Chondrocyte (in vitro differentiated cells): Measurements from ENCODE around the gene NEGR1. TPM values are rescaled to one million over a fixed set of nuclear protein-coding genes. Genes with fewer than 3 reads are reported as not detected.

Experiments
- DNase-seq: peaks from one replicate; pipeline ENCODE4 v3.0.0; 2021; ENCODE audit warnings: mixed read lengths, low spot score
- H3K27ac Mint-ChIP-seq: one replicate; pipeline ENCODE4 v1.8.0; 2021; ENCODE audit warnings: mild to moderate bottlenecking, moderate library complexity, mixed read lengths; ENCODE audit not compliant: unreplicated experiment
- H3K27me3 Mint-ChIP-seq: 2 replicates; pipeline ENCODE4 v1.8.0; 2021; ENCODE audit warnings: low read depth, mixed read lengths
- H3K36me3 Mint-ChIP-seq: 2 replicates; pipeline ENCODE4 v1.8.0; 2021; ENCODE audit warnings: low read depth, mixed read lengths
- H3K4me1 Mint-ChIP-seq: 2 replicates; pipeline ENCODE4 v1.8.0; 2021; ENCODE audit warnings: low read depth, mild to moderate bottlenecking, mixed read lengths
- H3K4me3 Mint-ChIP-seq: one replicate; pipeline ENCODE4 v1.8.0; 2021; ENCODE audit warnings: mild to moderate bottlenecking, moderate library complexity, mixed read lengths; ENCODE audit not compliant: unreplicated experiment
- H3K9me3 Mint-ChIP-seq: 2 replicates; pipeline ENCODE4 v1.8.0; 2021; ENCODE audit warnings: low read depth, mixed read lengths
- total RNA-seq: library from RNA; stranded (reverse); gene quantifications from 3 replicates; pipeline ENCODE4 v1.2.1, GENCODE V29; 2021
- TF ChIP-seq, protein P1 (sequence below): fragments of 200-600 bp; sonication (generic); IDR thresholded peaks from 2 replicates; pipeline ENCODE4 v1.5.0; 2021; ENCODE audit warnings: antibody characterized with exemption, mild to moderate bottlenecking, moderate library complexity

Gene NEGR1
- total RNA-seq, 1 donor from 2014 or later: 7.7 TPM

- no peaks in the 10 kb centered on the region for H3K36me3 Mint-ChIP-seq
- H3K27me3 Mint-ChIP-seq: no peaks in the 10 kb centered on the region
- H3K9me3 Mint-ChIP-seq: peaks cover 2% of the 10 kb centered on the region
- TF ChIP-seq, protein P1, sequence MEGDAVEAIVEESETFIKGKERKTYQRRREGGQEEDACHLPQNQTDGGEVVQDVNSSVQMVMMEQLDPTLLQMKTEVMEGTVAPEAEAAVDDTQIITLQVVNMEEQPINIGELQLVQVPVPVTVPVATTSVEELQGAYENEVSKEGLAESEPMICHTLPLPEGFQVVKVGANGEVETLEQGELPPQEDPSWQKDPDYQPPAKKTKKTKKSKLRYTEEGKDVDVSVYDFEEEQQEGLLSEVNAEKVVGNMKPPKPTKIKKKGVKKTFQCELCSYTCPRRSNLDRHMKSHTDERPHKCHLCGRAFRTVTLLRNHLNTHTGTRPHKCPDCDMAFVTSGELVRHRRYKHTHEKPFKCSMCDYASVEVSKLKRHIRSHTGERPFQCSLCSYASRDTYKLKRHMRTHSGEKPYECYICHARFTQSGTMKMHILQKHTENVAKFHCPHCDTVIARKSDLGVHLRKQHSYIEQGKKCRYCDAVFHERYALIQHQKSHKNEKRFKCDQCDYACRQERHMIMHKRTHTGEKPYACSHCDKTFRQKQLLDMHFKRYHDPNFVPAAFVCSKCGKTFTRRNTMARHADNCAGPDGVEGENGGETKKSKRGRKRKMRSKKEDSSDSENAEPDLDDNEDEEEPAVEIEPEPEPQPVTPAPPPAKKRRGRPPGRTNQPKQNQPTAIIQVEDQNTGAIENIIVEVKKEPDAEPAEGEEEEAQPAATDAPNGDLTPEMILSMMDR: no peak
- no peak for DNase-seq
- no peak overlapping the region for H3K27ac Mint-ChIP-seq
- H3K4me3 Mint-ChIP-seq: no peak overlapping the region
- no peaks in the 10 kb centered on the region for H3K4me1 Mint-ChIP-seq
Observed at GRCh38 chr1:71918630-71919029, 363.7 kb downstream of the NEGR1 start.

GRCh38 chr1:71916894-71917293 is 365.4 kb downstream of the NEGR1 start:
- TF ChIP-seq, protein P1: no peak
- no peak for DNase-seq
- Mint-ChIP-seq H3K4me1 (no peaks in the 10 kb centered on the region), H3K9me3 (peaks cover 2% of the 10 kb centered on the region), H3K36me3 (no peaks in the 10 kb centered on the region), H3K27ac (no peak overlapping the region), H3K27me3 (no peaks in the 10 kb centered on the region), H3K4me3 (no peak overlapping the region)

- Mint-ChIP-seq H3K36me3 (no peaks in the 10 kb centered on the region), H3K27ac (no peak overlapping the region), H3K4me3 (no peak overlapping the region), H3K9me3 (peaks cover 2% of the 10 kb centered on the region), H3K4me1 (peaks cover 3% of the 10 kb centered on the region), H3K27me3 (no peaks in the 10 kb centered on the region)
- TF ChIP-seq, protein P1: no peak
- DNase-seq: no peak
Observed at GRCh38 chr1:71914626-71915025, 367.7 kb downstream of the NEGR1 start.

GRCh38 chr1:71908871-71909390 is 373.4 kb downstream of the NEGR1 start:
- Mint-ChIP-seq H3K4me3 (no peak overlapping the region), H3K27ac (no peak overlapping the region), H3K4me1 (peaks cover 7% of the 10 kb centered on the region), H3K36me3 (no peaks in the 10 kb centered on the region), H3K9me3 (peaks cover 2% of the 10 kb centered on the region), H3K27me3 (no peaks in the 10 kb centered on the region)
- DNase-seq: no peak
- TF ChIP-seq, protein P1: no peak

DNA sequence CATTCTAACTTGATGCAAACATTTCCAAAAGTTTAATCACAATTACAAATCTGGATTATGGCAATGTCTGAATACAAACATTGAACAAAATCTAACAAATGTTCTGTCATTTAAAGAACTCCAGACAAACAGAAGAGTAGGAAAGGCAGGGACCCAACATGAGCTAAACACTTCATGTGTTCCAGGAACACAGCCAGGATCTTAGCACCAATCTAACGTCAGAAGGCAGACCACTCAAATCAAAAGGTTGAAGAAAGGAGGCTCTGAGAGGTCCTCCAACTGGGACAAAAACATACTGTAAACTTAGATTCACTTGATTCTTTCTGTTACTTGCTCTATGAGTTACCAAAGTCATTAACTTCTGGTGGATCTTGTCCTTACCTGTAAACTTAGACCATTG is 374.0 kb downstream of the NEGR1 start:
- Mint-ChIP-seq H3K27me3 (no peaks in the 10 kb centered on the region), H3K36me3 (no peaks in the 10 kb centered on the region), H3K9me3 (peaks cover 2% of the 10 kb centered on the region), H3K4me1 (peaks cover 7% of the 10 kb centered on the region), H3K4me3 (no peak overlapping the region), H3K27ac (no peak overlapping the region)
- TF ChIP-seq, protein P1: no peak
- no peak for DNase-seq
